Left forelimb (tissue), 1 donor: ENCODE results near the gene HCFC2.
A peak's percentile ranks its signal among the peaks of the same experiment; 100 is the strongest.
"Not testable (repeated sequence)": the region's sequence is repeated elsewhere in the genome, so short reads cannot be mapped to it uniquely, and the experiment has no call there.

Source experiments
- DNase-seq: peaks from one replicate; pipeline ENCODE4 v3.0.0-alpha.2; 2018; ENCODE audit warnings: low spot score

The HCFC2 gene

GRCh38 chr12:104057771-104058197 is 6.5 kb upstream of the HCFC2 start:
- DNase-seq, result no peak

- DNase-seq, result no peak
Measured at GRCh38 chr12:104058802-104059201, 5.5 kb upstream of the HCFC2 start.

GRCh38 chr12:104059963-104060362 is 4.4 kb upstream of the HCFC2 start:
- DNase-seq, result no peak

- DNase-seq, result no peak
Measured at GRCh38 chr12:104060791-104061190, 3.5 kb upstream of the HCFC2 start.

- no peak for DNase-seq
Measured at GRCh38 chr12:104063712-104064030, 660 bp upstream of the HCFC2 start.

- DNase-seq, result no peak
Measured at GRCh38 chr12:104064842-104065427, 604 bp downstream of the HCFC2 start.

GRCh38 chr12:104072099-104072498 is 7.8 kb downstream of the HCFC2 start:
- no peak for DNase-seq

- DNase-seq, result no peak
Measured at GRCh38 chr12:104073699-104074098, 9.4 kb downstream of the HCFC2 start.

- no peak for DNase-seq
Measured at GRCh38 chr12:104079024-104079423, 14.7 kb downstream of the HCFC2 start.

- no peak for DNase-seq
Measured at GRCh38 chr12:104080764-104081163, 16.4 kb downstream of the HCFC2 start.

GRCh38 chr12:104083769-104084475 is 19.6 kb downstream of the HCFC2 start:
- DNase-seq, result no peak

GRCh38 chr12:104090685-104091084 is 26.4 kb downstream of the HCFC2 start:
- no peak for DNase-seq

- no peak for DNase-seq
Measured at GRCh38 chr12:104091136-104091535, 26.8 kb downstream of the HCFC2 start.

GRCh38 chr12:104094284-104094683 is 30.0 kb downstream of the HCFC2 start:
- no peak for DNase-seq

- no peak for DNase-seq
Measured at GRCh38 chr12:104095289-104095688, 31.0 kb downstream of the HCFC2 start.

- no peak for DNase-seq
Measured at GRCh38 chr12:104097954-104098353, 33.6 kb downstream of the HCFC2 start.

GRCh38 chr12:104105461-104105860 is 41.1 kb downstream of the HCFC2 start:
- DNase-seq, result no peak

GRCh38 chr12:104106965-104107364 is 42.6 kb downstream of the HCFC2 start:
- DNase-seq, result no peak

- peak; percentile 85 for DNase-seq
Measured at GRCh38 chr12:104108755-104109445, 44.6 kb downstream of the HCFC2 start.

- no peak for DNase-seq
Measured at GRCh38 chr12:104109446-104110271, 45.3 kb downstream of the HCFC2 start.

GRCh38 chr12:104114834-104115586 is 50.7 kb downstream of the HCFC2 start:
- not testable (repeated sequence) for DNase-seq

GRCh38 chr12:104115587-104115975 is 51.2 kb downstream of the HCFC2 start:
- no peak for DNase-seq
